ENCODE measurements around the gene VPS45.

GRCh38 chr1:150024156-150024555 is 43.4 kb upstream of the VPS45 start:
- TF ChIP-seq, protein P1, sequence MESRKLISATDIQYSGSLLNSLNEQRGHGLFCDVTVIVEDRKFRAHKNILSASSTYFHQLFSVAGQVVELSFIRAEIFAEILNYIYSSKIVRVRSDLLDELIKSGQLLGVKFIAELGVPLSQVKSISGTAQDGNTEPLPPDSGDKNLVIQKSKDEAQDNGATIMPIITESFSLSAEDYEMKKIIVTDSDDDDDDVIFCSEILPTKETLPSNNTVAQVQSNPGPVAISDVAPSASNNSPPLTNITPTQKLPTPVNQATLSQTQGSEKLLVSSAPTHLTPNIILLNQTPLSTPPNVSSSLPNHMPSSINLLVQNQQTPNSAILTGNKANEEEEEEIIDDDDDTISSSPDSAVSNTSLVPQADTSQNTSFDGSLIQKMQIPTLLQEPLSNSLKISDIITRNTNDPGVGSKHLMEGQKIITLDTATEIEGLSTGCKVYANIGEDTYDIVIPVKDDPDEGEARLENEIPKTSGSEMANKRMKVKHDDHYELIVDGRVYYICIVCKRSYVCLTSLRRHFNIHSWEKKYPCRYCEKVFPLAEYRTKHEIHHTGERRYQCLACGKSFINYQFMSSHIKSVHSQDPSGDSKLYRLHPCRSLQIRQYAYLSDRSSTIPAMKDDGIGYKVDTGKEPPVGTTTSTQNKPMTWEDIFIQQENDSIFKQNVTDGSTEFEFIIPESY (IDR thresholded peaks at IDR 0.05): no peak
- TF ChIP-seq CTCF (IDR thresholded peaks at IDR 0.05; ENCODE audit: low read depth, low read length, missing input control) (no peak), GABPA (IDR thresholded peaks at IDR 0.05 in 1 of 2, conservative IDR thresholded peaks at IDR 0.05 in 1 of 2) (no peak), TAF1 (conservative IDR thresholded peaks at IDR 0.05) (no peak), YY1 (IDR thresholded peaks at IDR 0.05) (no peak), HNF4A (conservative IDR thresholded peaks at IDR 0.05) (no peak), RAD21 (IDR thresholded peaks at IDR 0.05) (no peak), RXRA (IDR thresholded peaks at IDR 0.05) (no peak), FOXA1 (IDR thresholded peaks at IDR 0.05) (no peak), JUND (IDR thresholded peaks at IDR 0.05) (no peak)
- TF ChIP-seq, protein P2, sequence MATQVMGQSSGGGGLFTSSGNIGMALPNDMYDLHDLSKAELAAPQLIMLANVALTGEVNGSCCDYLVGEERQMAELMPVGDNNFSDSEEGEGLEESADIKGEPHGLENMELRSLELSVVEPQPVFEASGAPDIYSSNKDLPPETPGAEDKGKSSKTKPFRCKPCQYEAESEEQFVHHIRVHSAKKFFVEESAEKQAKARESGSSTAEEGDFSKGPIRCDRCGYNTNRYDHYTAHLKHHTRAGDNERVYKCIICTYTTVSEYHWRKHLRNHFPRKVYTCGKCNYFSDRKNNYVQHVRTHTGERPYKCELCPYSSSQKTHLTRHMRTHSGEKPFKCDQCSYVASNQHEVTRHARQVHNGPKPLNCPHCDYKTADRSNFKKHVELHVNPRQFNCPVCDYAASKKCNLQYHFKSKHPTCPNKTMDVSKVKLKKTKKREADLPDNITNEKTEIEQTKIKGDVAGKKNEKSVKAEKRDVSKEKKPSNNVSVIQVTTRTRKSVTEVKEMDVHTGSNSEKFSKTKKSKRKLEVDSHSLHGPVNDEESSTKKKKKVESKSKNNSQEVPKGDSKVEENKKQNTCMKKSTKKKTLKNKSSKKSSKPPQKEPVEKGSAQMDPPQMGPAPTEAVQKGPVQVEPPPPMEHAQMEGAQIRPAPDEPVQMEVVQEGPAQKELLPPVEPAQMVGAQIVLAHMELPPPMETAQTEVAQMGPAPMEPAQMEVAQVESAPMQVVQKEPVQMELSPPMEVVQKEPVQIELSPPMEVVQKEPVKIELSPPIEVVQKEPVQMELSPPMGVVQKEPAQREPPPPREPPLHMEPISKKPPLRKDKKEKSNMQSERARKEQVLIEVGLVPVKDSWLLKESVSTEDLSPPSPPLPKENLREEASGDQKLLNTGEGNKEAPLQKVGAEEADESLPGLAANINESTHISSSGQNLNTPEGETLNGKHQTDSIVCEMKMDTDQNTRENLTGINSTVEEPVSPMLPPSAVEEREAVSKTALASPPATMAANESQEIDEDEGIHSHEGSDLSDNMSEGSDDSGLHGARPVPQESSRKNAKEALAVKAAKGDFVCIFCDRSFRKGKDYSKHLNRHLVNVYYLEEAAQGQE (IDR thresholded peaks at IDR 0.05): no peak
- TF ChIP-seq, protein P3, sequence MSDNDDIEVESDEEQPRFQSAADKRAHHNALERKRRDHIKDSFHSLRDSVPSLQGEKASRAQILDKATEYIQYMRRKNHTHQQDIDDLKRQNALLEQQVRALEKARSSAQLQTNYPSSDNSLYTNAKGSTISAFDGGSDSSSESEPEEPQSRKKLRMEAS (IDR thresholded peaks at IDR 0.05): no peak
